SK-N-MC (cell line): ENCODE measurements around the gene PDE6H.

Experiments used
- EZH2 ChIP-seq: fragments of 200-600 bp; sonication (generic); IDR thresholded peaks from one replicate; pipeline ENCODE4 v1.6.1; 2017; ENCODE audit warnings: antibody characterized with exemption
- FOXP2 ChIP-seq: optimal IDR thresholded peaks from 2 replicates; pipeline ENCODE3; 2011; ENCODE audit warnings: mild to moderate bottlenecking, moderate library complexity; ENCODE audit not compliant: insufficient read depth; ENCODE audit errors: extremely low read length, control extremely low read depth
- POLR2AphosphoS5 ChIP-seq: IDR thresholded peaks from 2 replicates; pipeline ENCODE4 v1.6.1; 2012; ENCODE audit warnings: mild to moderate bottlenecking, low read depth, low read length, borderline replicate concordance

DNA sequence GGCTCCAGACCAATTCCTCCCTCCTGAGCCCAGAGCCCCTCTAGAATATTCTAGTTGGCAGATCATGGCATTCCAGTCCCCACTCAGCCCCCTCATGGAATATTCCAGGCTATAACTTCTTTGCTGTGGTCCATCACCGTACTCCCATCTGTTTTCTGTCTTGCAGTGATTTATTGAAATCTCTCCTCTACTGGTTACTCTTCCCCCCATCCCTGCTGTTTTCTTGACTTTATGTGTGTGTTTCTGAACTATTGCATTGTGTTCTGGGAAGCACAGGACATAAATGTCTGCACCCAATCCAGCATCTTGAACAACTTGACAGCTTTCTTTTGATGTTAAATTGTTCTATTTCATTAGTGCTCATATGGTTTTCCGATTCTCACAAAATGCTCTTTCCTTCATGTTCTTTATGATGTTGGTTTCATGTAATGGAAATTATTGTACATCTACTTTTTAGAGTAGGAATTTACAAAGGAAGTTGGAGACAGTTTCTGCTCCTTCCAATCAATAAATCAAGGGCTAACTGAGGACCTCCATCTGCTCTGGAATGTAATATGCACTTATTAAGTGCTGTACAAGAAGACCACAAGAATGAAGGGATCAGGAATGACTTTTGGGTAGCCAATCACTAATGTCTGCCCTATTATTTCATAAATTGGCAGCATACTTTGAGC, 26.3 kb downstream of the PDE6H start:
- TF ChIP-seq POLR2AphosphoS5 (no peak), EZH2 (no peak), FOXP2 (no peak)
